Kidney epithelial cell (primary cell): ENCODE measurements around the gene APLF. TPM values are rescaled to one million over a fixed set of nuclear protein-coding genes. Genes with fewer than 3 reads are reported as not detected.

Experiments used
- DNase-seq: peaks from one replicate; pipeline ENCODE4 v3.0.0-alpha.2; 2010; ENCODE audit warnings: low read depth
- H3K27me3 ChIP-seq: 2 replicates; pipeline ENCODE4 v1.6.0; 2011; ENCODE audit warnings: low read length; ENCODE audit not compliant: control insufficient read depth, insufficient read depth
- H3K36me3 ChIP-seq: 2 replicates; pipeline ENCODE4 v1.5.1; 2011; ENCODE audit warnings: low read length; ENCODE audit not compliant: control insufficient read depth, insufficient read depth
- H3K4me3 ChIP-seq: 2 replicates; pipeline ENCODE4 v1.5.1; 2011; ENCODE audit warnings: low read depth, mild to moderate bottlenecking, control low read depth, low read length
- total RNA-seq: library from RNA; depleted of rRNA; stranded (reverse); fragments of >200 nt; gene quantifications from 2 replicates; pipeline ENCODE4 v1.2.3, GENCODE V29; 2015
- TF ChIP-seq, protein P1 (sequence below): IDR thresholded peaks from 2 replicates; pipeline ENCODE4 v1.5.1; 2011; ENCODE audit warnings: mild to moderate bottlenecking, moderate library complexity, low read length, control low read depth, inconsistent platforms; ENCODE audit not compliant: insufficient read depth, poor library complexity, severe bottlenecking

APLF gene
- total RNA-seq, 1 donor from 2014 or later: 5.1 TPM

DNA sequence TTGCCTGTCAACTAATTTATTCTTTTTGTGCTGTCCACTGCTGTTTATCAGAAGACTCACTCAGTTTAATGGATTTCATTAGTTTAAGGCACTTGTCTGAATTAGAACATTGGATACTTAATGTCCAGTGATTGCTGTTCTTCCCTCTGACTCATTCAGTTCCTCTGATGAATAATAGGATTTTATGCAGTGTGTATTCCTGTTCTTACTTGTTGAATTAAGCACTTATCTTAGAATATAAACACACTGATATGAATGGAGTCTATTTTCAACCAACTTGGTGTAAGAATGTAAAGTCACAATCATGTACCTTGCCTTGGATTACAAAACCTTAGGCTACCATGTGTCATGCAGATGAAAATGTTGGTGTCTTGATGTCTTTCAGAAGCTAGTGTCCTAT lies 89.0 kb downstream of the APLF start:
- TF ChIP-seq, protein P1, sequence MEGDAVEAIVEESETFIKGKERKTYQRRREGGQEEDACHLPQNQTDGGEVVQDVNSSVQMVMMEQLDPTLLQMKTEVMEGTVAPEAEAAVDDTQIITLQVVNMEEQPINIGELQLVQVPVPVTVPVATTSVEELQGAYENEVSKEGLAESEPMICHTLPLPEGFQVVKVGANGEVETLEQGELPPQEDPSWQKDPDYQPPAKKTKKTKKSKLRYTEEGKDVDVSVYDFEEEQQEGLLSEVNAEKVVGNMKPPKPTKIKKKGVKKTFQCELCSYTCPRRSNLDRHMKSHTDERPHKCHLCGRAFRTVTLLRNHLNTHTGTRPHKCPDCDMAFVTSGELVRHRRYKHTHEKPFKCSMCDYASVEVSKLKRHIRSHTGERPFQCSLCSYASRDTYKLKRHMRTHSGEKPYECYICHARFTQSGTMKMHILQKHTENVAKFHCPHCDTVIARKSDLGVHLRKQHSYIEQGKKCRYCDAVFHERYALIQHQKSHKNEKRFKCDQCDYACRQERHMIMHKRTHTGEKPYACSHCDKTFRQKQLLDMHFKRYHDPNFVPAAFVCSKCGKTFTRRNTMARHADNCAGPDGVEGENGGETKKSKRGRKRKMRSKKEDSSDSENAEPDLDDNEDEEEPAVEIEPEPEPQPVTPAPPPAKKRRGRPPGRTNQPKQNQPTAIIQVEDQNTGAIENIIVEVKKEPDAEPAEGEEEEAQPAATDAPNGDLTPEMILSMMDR: no peak
- no peak for DNase-seq
- no peak overlapping the region for H3K4me3 ChIP-seq
- no peaks in the 10 kb centered on the region for H3K36me3 ChIP-seq
- no peaks in the 10 kb centered on the region for H3K27me3 ChIP-seq

- Histone ChIP-seq H3K4me3 (no peak overlapping the region), H3K27me3 (no peaks in the 10 kb centered on the region), H3K36me3 (no peaks in the 10 kb centered on the region)
- no peak for DNase-seq
- TF ChIP-seq, protein P1: no peak
These were observed 91.2 kb downstream of the APLF start for GRCh38 chr2:68558576-68558975.

DNA sequence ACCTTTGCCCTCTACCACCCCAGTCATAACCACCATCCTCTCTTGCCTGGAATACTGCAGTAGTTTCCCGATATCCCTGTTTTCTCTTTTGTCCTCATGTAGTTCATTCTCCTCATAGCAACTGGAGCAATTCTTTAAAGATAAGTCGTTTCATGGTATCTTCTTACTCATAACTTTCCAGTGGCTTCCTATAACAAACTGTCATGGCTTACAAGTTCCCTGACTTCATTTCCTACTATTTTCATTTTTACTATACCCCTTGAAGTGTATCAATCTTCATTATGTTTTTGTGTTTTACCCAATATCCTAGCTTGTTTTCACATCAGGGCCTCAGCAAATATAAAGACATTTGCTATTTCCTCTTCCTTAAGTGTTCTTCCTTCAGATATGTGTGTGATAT lies 92.3 kb downstream of the APLF start:
- no peak overlapping the region for H3K4me3 ChIP-seq
- H3K27me3 ChIP-seq: no peaks in the 10 kb centered on the region
- no peaks in the 10 kb centered on the region for H3K36me3 ChIP-seq
- no peak for DNase-seq
- TF ChIP-seq, protein P1: no peak

DNA sequence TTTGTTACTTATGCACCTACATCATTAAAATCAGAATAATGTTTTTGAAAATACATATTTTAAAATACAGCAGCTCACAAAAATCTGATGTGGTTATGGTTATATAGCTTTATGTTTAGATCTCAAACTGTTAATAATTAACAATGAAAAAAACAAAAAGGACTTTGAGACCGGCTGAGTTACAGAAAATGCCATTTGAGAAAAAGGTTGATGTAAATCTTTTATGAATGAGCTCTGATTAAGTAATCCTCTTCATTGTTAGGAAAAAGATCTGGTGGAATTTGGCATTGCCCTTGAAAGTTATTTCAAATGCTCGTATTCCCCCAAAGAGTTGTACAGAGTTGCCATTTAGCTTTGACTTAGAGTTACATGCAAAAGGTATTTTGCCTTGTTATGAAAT lies 93.2 kb downstream of the APLF start:
- Histone ChIP-seq H3K27me3 (no peaks in the 10 kb centered on the region), H3K4me3 (no peak overlapping the region), H3K36me3 (no peaks in the 10 kb centered on the region)
- no peak for DNase-seq
- TF ChIP-seq, protein P1: no peak

DNA sequence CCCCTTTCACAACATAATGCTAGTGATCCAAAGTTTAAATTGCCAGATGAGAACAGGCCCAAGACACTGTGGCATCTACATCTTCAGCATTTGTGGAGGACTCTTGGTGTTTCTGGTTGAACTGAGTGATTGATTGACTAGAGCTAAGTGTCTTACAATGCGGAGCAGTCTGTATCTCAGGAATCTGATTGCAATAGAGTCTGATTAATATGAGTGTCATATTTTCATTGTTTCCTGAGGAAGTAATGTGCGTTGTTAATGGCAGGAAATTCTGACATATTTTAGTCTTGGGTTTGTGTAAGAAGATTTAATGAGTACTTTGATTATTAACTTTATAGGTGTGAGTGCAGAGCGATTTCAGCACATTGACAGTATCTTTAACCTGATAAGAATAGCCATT lies 94.0 kb downstream of the APLF start:
- Histone ChIP-seq H3K27me3 (no peaks in the 10 kb centered on the region), H3K4me3 (no peak overlapping the region), H3K36me3 (no peaks in the 10 kb centered on the region)
- no peak for DNase-seq
- TF ChIP-seq, protein P1: no peak

GRCh38 chr2:68562934-68563333 lies 95.5 kb downstream of the APLF start:
- TF ChIP-seq, protein P1: no peak
- H3K36me3 ChIP-seq: no peaks in the 10 kb centered on the region
- no peak for DNase-seq
- H3K27me3 ChIP-seq: no peaks in the 10 kb centered on the region
- H3K4me3 ChIP-seq: no peak overlapping the region
